SU-DHL-6 (cell line): ENCODE measurements around the gene PLXDC2.

ENCODE experiments used
- H2AFZ ChIP-seq: fragments of 200-600 bp; sonication (generic); 2 replicates; pipeline ENCODE4 v1.6.1; 2014; ENCODE audit warnings: low read depth, mild to moderate bottlenecking, moderate library complexity, mixed read lengths, antibody characterized with exemption, low read length; ENCODE audit not compliant: severe bottlenecking
- H3F3A ChIP-seq: fragments of 200-600 bp; shearing (Covaris generic); 2 replicates; pipeline ENCODE4 v1.6.0; 2016; ENCODE audit warnings: antibody characterized with exemption, mild to moderate bottlenecking; ENCODE audit not compliant: insufficient read depth
- H3K27ac ChIP-seq: fragments of 200-600 bp; sonication (generic); 2 replicates; pipeline ENCODE4 v1.5.1; 2016; ENCODE audit warnings: low read depth, mild to moderate bottlenecking, low read length, moderate library complexity, mixed read lengths
- H3K27me3 ChIP-seq: fragments of 200-600 bp; sonication (generic), shearing (Covaris generic); 2 replicates; pipeline ENCODE4 v1.6.0; 2014; ENCODE audit warnings: mild to moderate bottlenecking, low read length
- H3K36me3 ChIP-seq: fragments of 200-600 bp; sonication (generic); 2 replicates; pipeline ENCODE4 v1.6.1; 2014; ENCODE audit warnings: mild to moderate bottlenecking, low read length, mixed read lengths
- H3K4me2 ChIP-seq: fragments of 300-600, 200-600 bp; shearing (Covaris generic), sonication (generic); 2 replicates; pipeline ENCODE4 v1.6.0; 2014; ENCODE audit warnings: low read length, low read depth, mild to moderate bottlenecking; ENCODE audit not compliant: poor library complexity, severe bottlenecking
- H3K4me3 ChIP-seq: fragments of 200-600 bp; sonication (generic); 2 replicates; pipeline ENCODE4 v1.5.1; 2014; ENCODE audit warnings: antibody characterized with exemption, low read length, mild to moderate bottlenecking, mixed read lengths; ENCODE audit not compliant: insufficient read depth, poor library complexity, severe bottlenecking
- H3K79me2 ChIP-seq: fragments of 200-600 bp; sonication (generic); 2 replicates; pipeline ENCODE4 v1.6.1; 2014; ENCODE audit warnings: mild to moderate bottlenecking, low read length, moderate library complexity; ENCODE audit not compliant: insufficient read depth
- H3K9ac ChIP-seq: fragments of 200-600 bp; sonication (generic); 2 replicates; pipeline ENCODE4 v1.7.0; 2014; ENCODE audit warnings: mild to moderate bottlenecking, low read length
- H3K9me2 ChIP-seq: fragments of 200-600 bp; sonication (generic); replicated peaks from 2 replicates; pipeline ENCODE4 v1.6.1; 2014; ENCODE audit warnings: low read length; ENCODE audit not compliant: insufficient read depth
- H3K9me3 ChIP-seq: fragments of 200-600 bp; sonication (generic); 2 replicates; pipeline ENCODE4 v1.6.1; 2014; ENCODE audit warnings: low read length, mixed read lengths; ENCODE audit not compliant: insufficient read depth
- H4K20me1 ChIP-seq: fragments of 200-600 bp; sonication (generic); 2 replicates; pipeline ENCODE4 v1.6.1; 2014; ENCODE audit warnings: low read depth, mild to moderate bottlenecking, antibody characterized with exemption, low read length, moderate library complexity, mixed read lengths
- EZH2phosphoT487 ChIP-seq: fragments of 200-600 bp; sonication (generic), shearing (Covaris generic); conservative IDR thresholded peaks from 2 replicates; pipeline ENCODE4 v1.6.1; 2018; ENCODE audit warnings: mild to moderate bottlenecking, antibody characterized with exemption, low read length, moderate library complexity, mixed read lengths
- TF ChIP-seq, protein P1 (sequence below): fragments of 200-600 bp; sonication (generic); IDR thresholded peaks from one replicate; pipeline ENCODE4 v1.5.1; 2017; ENCODE audit warnings: antibody characterized with exemption, mild to moderate bottlenecking, low read length, moderate library complexity; ENCODE audit not compliant: insufficient read depth, poor library complexity, severe bottlenecking

The PLXDC2 gene

DNA sequence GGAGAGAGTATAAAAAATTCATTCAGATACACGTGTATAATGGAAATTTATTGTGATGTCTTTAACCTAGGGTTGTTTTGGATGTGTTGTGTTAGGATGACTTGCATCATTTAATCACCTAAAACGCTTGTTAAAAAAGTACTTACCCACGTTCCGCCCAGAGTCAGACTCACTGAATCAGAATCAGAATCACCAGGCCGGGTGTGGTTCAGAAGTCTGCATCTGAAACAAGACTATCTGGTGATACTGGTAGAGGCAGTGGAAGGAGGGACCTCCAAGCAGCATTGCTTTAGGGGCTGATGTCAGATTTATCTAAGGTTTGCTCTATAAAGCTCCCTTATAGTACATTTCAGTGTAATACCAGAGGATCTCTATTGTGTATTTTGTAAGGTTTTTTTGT is 20.5 kb upstream of the PLXDC2 start:
- H3K79me2 ChIP-seq: no peaks in the 10 kb centered on the region
- no peak overlapping the region for H3K27ac ChIP-seq
- no peaks in the 10 kb centered on the region for H3K9me3 ChIP-seq
- no peak overlapping the region for H3K4me3 ChIP-seq
- no peak overlapping the region for H2AFZ ChIP-seq
- H3F3A ChIP-seq: no peaks in the 10 kb centered on the region
- no peaks in the 10 kb centered on the region for H3K27me3 ChIP-seq
- no peak overlapping the region for H3K4me2 ChIP-seq
- no peaks in the 10 kb centered on the region for H3K36me3 ChIP-seq
- no peak overlapping the region for H3K9ac ChIP-seq
- TF ChIP-seq, protein P1, sequence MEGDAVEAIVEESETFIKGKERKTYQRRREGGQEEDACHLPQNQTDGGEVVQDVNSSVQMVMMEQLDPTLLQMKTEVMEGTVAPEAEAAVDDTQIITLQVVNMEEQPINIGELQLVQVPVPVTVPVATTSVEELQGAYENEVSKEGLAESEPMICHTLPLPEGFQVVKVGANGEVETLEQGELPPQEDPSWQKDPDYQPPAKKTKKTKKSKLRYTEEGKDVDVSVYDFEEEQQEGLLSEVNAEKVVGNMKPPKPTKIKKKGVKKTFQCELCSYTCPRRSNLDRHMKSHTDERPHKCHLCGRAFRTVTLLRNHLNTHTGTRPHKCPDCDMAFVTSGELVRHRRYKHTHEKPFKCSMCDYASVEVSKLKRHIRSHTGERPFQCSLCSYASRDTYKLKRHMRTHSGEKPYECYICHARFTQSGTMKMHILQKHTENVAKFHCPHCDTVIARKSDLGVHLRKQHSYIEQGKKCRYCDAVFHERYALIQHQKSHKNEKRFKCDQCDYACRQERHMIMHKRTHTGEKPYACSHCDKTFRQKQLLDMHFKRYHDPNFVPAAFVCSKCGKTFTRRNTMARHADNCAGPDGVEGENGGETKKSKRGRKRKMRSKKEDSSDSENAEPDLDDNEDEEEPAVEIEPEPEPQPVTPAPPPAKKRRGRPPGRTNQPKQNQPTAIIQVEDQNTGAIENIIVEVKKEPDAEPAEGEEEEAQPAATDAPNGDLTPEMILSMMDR: no peak
- TF ChIP-seq EZH2phosphoT487: no peak
- no peaks in the 10 kb centered on the region for H4K20me1 ChIP-seq
- H3K9me2 ChIP-seq: no peaks in the 10 kb centered on the region

DNA sequence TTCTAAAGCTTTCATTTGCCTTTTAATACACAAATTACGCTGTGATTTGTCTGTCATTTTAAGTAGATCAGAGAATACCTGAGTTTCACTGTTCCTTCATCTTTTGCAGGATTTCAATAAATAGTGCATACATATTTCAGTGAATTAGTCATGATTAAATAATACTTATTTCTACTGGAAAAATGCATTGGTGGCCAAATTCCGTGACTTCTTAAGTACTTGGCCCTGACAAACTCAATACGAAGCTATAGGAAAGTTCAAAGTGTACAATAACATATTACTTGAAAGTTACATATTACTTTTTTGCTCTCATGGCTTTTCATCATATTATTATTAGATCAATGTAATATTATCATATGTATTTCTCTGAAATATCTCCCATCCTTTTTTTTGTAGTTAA is 16.1 kb upstream of the PLXDC2 start:
- Histone ChIP-seq H2AFZ (no peak overlapping the region), H3K9me2 (no peaks in the 10 kb centered on the region), H3K79me2 (no peaks in the 10 kb centered on the region), H3K9me3 (no peaks in the 10 kb centered on the region), H3K27me3 (no peaks in the 10 kb centered on the region), H3F3A (no peaks in the 10 kb centered on the region), H4K20me1 (no peaks in the 10 kb centered on the region), H3K27ac (no peak overlapping the region), H3K9ac (no peak overlapping the region), H3K36me3 (no peaks in the 10 kb centered on the region), H3K4me2 (no peak overlapping the region), H3K4me3 (no peak overlapping the region)
- no peak for TF ChIP-seq EZH2phosphoT487
- TF ChIP-seq, protein P1: no peak

DNA sequence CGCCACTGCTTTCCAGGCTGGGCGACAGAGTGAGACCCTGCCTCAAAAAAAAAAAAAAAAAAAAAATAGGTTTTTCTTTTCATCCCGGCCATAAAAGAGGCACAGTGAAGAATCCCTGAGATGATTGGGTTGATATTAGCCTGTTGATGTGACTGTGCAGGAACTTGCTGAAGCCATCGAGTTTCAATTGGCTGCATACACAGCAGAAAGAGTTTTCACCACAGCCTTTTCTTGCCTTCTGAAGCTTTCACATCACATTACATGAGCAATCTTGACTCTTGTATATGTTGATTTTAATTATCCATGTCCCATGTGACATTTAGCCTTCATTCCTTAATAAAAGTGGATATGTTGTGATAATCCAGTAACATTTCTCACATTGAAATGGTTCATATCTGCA is 14.9 kb upstream of the PLXDC2 start:
- H3K27ac ChIP-seq: no peak overlapping the region
- H3K36me3 ChIP-seq: no peaks in the 10 kb centered on the region
- H3F3A ChIP-seq: no peaks in the 10 kb centered on the region
- H2AFZ ChIP-seq: no peak overlapping the region
- H3K9ac ChIP-seq: no peak overlapping the region
- no peaks in the 10 kb centered on the region for H4K20me1 ChIP-seq
- no peaks in the 10 kb centered on the region for H3K27me3 ChIP-seq
- H3K79me2 ChIP-seq: no peaks in the 10 kb centered on the region
- TF ChIP-seq EZH2phosphoT487: no peak
- TF ChIP-seq, protein P1: no peak
- H3K9me2 ChIP-seq: no peaks in the 10 kb centered on the region
- H3K4me3 ChIP-seq: no peak overlapping the region
- H3K4me2 ChIP-seq: no peak overlapping the region
- H3K9me3 ChIP-seq: no peaks in the 10 kb centered on the region

- Histone ChIP-seq H3K79me2 (no peaks in the 10 kb centered on the region), H3K9ac (no peak overlapping the region), H4K20me1 (no peaks in the 10 kb centered on the region), H2AFZ (no peak overlapping the region), H3K9me2 (no peaks in the 10 kb centered on the region), H3K27ac (no peak overlapping the region), H3K4me3 (no peak overlapping the region), H3K4me2 (no peak overlapping the region), H3K36me3 (no peaks in the 10 kb centered on the region), H3K27me3 (no peaks in the 10 kb centered on the region), H3K9me3 (no peaks in the 10 kb centered on the region), H3F3A (no peaks in the 10 kb centered on the region)
- no peak for TF ChIP-seq EZH2phosphoT487
- TF ChIP-seq, protein P1: no peak
Measured at GRCh38 chr10:19803676-19804075, 12.6 kb upstream of the PLXDC2 start.
